ENCODE results near the gene CCDC6.
"Not testable (repeated sequence)": the region's sequence is repeated elsewhere in the genome, so short reads cannot be mapped to it uniquely, and the experiment has no call there.

CCDC6 gene

GRCh38 chr10:59906417-59907202, at the start of gene CCDC6:
TSS of gene CCDC6 (minus strand) at chr10:59906556. CDS start at chr10:59906424, 132 bp downstream.
- peak; percentile 90 to 93 for DNase-seq

- DNase-seq = no peak
Observed at GRCh38 chr10:59954296-59954695, 47.9 kb upstream of the CCDC6 start.

- DNase-seq = not testable (repeated sequence)
Observed at GRCh38 chr10:59953711-59954110, 47.4 kb upstream of the CCDC6 start.

- DNase-seq = no peak
Observed at GRCh38 chr10:59950105-59950504, 43.7 kb upstream of the CCDC6 start.

- DNase-seq = no peak
Observed at GRCh38 chr10:59949608-59950007, 43.3 kb upstream of the CCDC6 start.

- no peak for DNase-seq
Observed at GRCh38 chr10:59945991-59946390, 39.6 kb upstream of the CCDC6 start.

- no peak for DNase-seq
Observed at GRCh38 chr10:59945590-59945989, 39.2 kb upstream of the CCDC6 start.

GRCh38 chr10:59944339-59944935, 38.1 kb upstream of the CCDC6 start:
- no peak for DNase-seq

GRCh38 chr10:59942556-59942955, 36.2 kb upstream of the CCDC6 start:
- DNase-seq = no peak

GRCh38 chr10:59937720-59938119, 31.4 kb upstream of the CCDC6 start:
- no peak for DNase-seq

- no peak for DNase-seq
Observed at GRCh38 chr10:59934701-59935100, 28.3 kb upstream of the CCDC6 start.

- not testable (repeated sequence) for DNase-seq
Observed at GRCh38 chr10:59930788-59931521, 24.6 kb upstream of the CCDC6 start.

GRCh38 chr10:59926086-59926485, 19.7 kb upstream of the CCDC6 start:
- DNase-seq = no peak

GRCh38 chr10:59922907-59923306, 16.6 kb upstream of the CCDC6 start:
- DNase-seq = no peak

- no peak for DNase-seq
Observed at GRCh38 chr10:59917922-59918321, 11.6 kb upstream of the CCDC6 start.

- no peak for DNase-seq
Observed at GRCh38 chr10:59913547-59914237, 7.3 kb upstream of the CCDC6 start.

- no peak for DNase-seq
Observed at GRCh38 chr10:59910867-59911266, 4.5 kb upstream of the CCDC6 start.

GRCh38 chr10:59909815-59910214, 3.5 kb upstream of the CCDC6 start:
- DNase-seq = no peak

GRCh38 chr10:59908808-59909143, 2.4 kb upstream of the CCDC6 start:
- no peak for DNase-seq

GRCh38 chr10:59907918-59908807, 1.8 kb upstream of the CCDC6 start:
- peak; percentile 41 to 66 for DNase-seq

GRCh38 chr10:59907537-59907917, 1.2 kb upstream of the CCDC6 start:
- peak in 1 of 2 donors; percentile 33 for DNase-seq

GRCh38 chr10:59905731-59906416, 482 bp downstream of the CCDC6 start:
- peak in 1 of 2 donors; percentile 15 for DNase-seq

All from CD4-positive, alpha-beta T cell treated with Interferon alpha-2 for 1 hour (primary cell).